ENCODE results near the gene TSR3.

The TSR3 gene

DNA sequence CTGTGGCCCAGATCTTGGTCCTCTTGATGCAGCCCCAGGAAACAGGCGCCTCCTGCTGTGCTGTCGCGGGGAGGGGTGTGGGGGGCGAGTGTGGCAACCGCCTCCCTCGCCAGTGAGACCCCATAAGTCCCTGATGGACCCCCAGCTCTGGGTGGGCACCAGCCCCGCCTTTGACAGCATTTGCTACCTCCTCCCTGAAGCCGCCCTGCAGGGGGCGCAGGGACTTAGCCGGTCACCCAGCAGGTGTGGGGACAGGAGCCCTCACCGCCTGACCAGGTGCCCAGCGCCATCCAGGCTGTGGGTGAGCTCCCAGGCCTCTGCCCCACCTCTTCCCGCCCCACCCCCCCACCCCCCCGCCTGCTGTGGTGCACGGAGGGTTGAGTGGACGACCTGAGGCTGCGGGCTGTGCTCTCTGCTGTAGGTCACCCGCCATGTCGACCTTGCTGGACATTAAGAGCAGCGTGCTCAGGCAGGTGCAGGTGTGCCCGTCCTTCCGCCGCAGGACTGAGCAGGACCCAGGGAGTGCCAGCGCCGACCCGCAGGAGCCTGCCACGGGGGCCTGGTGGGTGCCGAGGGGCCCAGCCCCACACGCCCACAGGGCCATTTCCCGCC, 13.5 kb downstream of the TSR3 start:
- DNase-seq (ENCODE audit: low read depth, low spot score): no peak
- POLR2A ChIA-PET: no interaction called here
- H3K4me3 ChIP-seq (ENCODE audit: low read depth, low read length): no peak overlapping the region
- TF ChIP-seq, protein P1, sequence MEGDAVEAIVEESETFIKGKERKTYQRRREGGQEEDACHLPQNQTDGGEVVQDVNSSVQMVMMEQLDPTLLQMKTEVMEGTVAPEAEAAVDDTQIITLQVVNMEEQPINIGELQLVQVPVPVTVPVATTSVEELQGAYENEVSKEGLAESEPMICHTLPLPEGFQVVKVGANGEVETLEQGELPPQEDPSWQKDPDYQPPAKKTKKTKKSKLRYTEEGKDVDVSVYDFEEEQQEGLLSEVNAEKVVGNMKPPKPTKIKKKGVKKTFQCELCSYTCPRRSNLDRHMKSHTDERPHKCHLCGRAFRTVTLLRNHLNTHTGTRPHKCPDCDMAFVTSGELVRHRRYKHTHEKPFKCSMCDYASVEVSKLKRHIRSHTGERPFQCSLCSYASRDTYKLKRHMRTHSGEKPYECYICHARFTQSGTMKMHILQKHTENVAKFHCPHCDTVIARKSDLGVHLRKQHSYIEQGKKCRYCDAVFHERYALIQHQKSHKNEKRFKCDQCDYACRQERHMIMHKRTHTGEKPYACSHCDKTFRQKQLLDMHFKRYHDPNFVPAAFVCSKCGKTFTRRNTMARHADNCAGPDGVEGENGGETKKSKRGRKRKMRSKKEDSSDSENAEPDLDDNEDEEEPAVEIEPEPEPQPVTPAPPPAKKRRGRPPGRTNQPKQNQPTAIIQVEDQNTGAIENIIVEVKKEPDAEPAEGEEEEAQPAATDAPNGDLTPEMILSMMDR (IDR thresholded peaks at IDR 0.05; ENCODE audit: insufficient read depth, low read length, missing control alignments): peak; percentile 30
- CTCF ChIA-PET: no interaction called here

DNA sequence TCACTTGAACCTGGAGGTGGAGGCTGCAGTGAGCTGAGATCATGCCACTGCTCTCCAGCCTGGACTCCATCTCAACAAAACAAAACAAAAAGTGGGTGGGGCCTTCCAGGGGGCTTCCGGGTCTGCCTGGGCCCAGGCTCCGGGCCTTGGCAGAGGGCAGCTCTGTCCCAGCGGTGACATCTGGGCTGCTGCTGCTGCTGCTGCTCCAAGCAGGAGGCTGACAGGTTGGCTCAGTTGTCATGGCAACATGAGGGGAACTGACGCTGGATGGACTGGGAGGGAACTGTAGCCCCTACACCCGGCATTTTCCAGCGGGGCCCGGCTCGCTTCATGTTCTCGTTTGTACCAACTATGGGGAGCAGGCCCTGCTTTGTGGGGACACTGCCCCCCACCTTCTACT, 14.2 kb downstream of the TSR3 start:
- CTCF ChIA-PET: interaction anchor here (0.6 to 0.8 kb wide), 2 partner anchors 8 to 14 kb away, joined by 3 read pairs; no protein-coding TSS in a partner anchor
- POLR2A ChIA-PET: no interaction called here
- TF ChIP-seq, protein P1 (IDR thresholded peaks at IDR 0.05; ENCODE audit: insufficient read depth, low read length, missing control alignments): no peak
- no peak for DNase-seq (ENCODE audit: low read depth, low spot score)
- no peak overlapping the region for H3K4me3 ChIP-seq (ENCODE audit: low read depth, low read length)

DNA sequence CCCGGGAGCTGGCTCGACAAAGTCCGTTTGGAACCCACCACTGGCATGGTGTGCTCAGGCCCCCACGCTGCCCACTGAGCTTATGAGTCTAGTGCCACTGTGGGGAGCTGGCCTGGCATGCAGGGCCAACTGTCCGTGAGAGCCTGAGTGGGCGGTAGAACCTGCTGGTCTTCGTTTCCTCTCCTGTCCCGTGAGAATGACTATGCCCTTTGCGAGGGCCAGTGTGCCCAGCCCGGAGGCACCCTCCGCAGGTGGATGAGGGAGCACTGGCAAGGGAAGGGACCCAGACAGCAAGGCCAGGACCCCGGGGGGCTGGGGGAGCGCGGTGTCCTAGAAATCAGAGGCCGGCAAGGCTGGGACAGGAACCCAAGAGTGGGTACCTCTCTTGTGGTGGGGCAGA, 15.1 kb downstream of the TSR3 start:
- TF ChIP-seq, protein P1 (IDR thresholded peaks at IDR 0.05; ENCODE audit: insufficient read depth, low read length, missing control alignments): no peak
- ChIA-PET CTCF (no interaction called here), POLR2A (no interaction called here)
- DNase-seq (ENCODE audit: low read depth, low spot score): no peak
- no peak overlapping the region for H3K4me3 ChIP-seq (ENCODE audit: low read depth, low read length)

DNA sequence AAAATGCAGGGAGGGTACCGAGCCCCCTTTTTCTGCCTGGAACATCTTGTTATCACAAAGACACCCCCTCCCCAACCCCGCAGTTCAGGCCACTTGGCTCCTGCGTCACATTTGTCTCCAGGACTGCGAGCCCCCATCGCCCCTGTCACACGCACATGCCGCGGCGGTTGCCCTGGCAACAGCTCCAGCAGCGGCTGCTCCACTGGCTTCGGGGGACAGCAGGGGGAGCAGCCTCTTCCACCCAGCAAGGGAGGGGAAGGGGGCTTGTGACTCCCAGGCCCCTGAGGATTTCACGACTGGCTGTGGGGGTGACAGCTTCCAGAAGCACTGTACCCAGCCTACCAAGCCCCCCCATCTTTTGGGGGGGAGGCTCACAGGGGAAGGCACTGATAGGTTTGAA, 15.7 kb downstream of the TSR3 start:
- CTCF ChIA-PET: interaction anchor here (0.9 kb wide), 1 partner anchor 35 kb away, joined by 3 read pairs; no protein-coding TSS in a partner anchor
- H3K4me3 ChIP-seq (ENCODE audit: low read depth, low read length): no peak overlapping the region
- no peak for DNase-seq (ENCODE audit: low read depth, low spot score)
- TF ChIP-seq, protein P1 (IDR thresholded peaks at IDR 0.05; ENCODE audit: insufficient read depth, low read length, missing control alignments): no peak
- POLR2A ChIA-PET: no interaction called here

DNA sequence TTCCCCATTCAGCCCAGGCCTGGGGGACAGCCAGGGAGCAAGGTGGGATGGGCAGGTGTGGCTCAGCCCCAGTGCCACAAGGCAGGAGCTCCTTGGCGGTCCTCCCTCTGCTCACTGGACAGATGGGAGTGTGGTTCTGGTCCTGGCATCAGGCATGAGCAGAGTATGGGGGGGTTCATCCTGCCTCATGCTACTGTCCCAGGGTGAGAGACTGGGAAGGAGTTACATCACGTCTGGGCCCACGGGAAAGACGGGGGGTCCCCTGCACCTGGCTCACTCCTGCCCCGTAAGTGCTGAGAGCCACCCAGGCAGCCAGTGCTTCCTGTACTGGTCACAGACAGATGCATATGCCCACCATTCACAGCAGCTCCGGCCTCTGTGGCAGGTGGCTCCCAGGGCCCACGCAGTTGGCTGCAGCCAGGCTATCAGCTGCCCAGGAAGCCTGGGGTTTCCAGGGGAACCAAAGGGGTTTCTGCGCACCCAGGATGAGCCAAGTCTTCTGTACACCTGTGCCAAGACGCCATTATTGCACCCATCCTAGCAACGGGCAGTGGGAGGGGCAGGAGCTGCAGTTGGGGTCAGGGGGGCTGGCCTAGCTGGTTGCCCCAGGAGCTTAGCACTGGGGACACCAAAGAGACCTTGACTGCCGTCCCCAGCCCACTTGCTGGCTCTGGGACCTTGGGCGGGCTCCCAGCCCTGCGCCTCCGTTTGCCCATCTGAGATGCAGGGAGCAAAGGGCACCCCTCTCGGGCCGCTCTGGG, 16.3 kb downstream of the TSR3 start:
- no peak overlapping the region for H3K4me3 ChIP-seq (ENCODE audit: low read depth, low read length)
- TF ChIP-seq, protein P1 (IDR thresholded peaks at IDR 0.05; ENCODE audit: insufficient read depth, low read length, missing control alignments): no peak
- no peak for DNase-seq (ENCODE audit: low read depth, low spot score)
- ChIA-PET CTCF (interaction anchor here (0.9 kb wide), 1 partner anchor 35 kb away, joined by 3 read pairs; no protein-coding TSS in a partner anchor), POLR2A (interaction anchor here (0.6 to 0.8 kb wide), 2 partner anchors 9 to 411 kb away, joined by 3 read pairs; no protein-coding TSS in a partner anchor)

DNA sequence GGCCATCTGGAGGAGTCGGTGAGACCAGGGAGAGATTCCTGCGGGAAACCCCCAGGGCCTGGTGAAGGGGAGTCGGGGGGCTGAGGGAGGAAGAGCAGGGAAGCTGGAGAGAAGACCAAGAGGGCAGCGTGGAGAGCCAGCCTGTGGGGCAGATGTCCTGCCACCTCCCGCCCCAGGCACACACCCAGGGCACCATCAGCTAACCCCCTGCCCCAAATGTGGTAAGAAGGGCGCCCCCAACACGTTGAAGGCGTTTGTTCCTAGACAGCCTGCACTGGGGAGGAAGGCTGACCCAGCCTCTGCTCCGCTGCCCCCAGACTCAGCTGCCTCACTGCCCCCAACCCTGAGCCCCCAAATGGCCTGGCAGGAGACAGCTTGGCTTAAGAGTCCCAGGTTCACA, 16.9 kb downstream of the TSR3 start:
- TF ChIP-seq, protein P1 (IDR thresholded peaks at IDR 0.05; ENCODE audit: insufficient read depth, low read length, missing control alignments): no peak
- H3K4me3 ChIP-seq (ENCODE audit: low read depth, low read length): no peak overlapping the region
- DNase-seq (ENCODE audit: low read depth, low spot score): no peak
- ChIA-PET POLR2A (interaction anchor here (0.6 to 0.8 kb wide), 2 partner anchors 8 to 411 kb away, joined by 3 read pairs; no protein-coding TSS in a partner anchor), CTCF (no interaction called here)

All from AG04449 (cell line).